Measurements from ENCODE around the gene CCL18.

- TF ChIP-seq CTCF (IDR thresholded peaks at IDR 0.05; ENCODE audit: poor library complexity, severe bottlenecking) (no peak), EP300 (conservative IDR thresholded peaks at IDR 0.05; ENCODE audit: poor library complexity, severe bottlenecking) (no peak), POLR2AphosphoS5 (IDR thresholded peaks at IDR 0.05) (no peak)
These were observed 33.1 kb upstream of the CCL18 start for GRCh38 chr17:36030956-36031355.
